Stimulated activated CD4-positive, alpha-beta T cell treated with anti-CD3 and anti-CD28 coated beads, TNF-alpha, amount 100 ng/mL, for 4 hours (primary cell): ENCODE data around the gene RTN1.

Source experiments
- DNase-seq, 3 experiments: peaks; one replicate each; pipeline ENCODE4 v3.0.0-alpha.2; 2020; ENCODE audit warnings: low read depth in 3 of 3

Gene RTN1

GRCh38 chr14:59565087-59565486 lies 305.5 kb downstream of the RTN1 start:
- DNase-seq: no peak

- DNase-seq: no peak
Observed at GRCh38 chr14:59564366-59564765, 306.2 kb downstream of the RTN1 start.

- DNase-seq: no peak
Observed at GRCh38 chr14:59547310-59547709, 323.3 kb downstream of the RTN1 start.
